ENCODE data around the gene ITPRIP.

Gene ITPRIP, protein sequence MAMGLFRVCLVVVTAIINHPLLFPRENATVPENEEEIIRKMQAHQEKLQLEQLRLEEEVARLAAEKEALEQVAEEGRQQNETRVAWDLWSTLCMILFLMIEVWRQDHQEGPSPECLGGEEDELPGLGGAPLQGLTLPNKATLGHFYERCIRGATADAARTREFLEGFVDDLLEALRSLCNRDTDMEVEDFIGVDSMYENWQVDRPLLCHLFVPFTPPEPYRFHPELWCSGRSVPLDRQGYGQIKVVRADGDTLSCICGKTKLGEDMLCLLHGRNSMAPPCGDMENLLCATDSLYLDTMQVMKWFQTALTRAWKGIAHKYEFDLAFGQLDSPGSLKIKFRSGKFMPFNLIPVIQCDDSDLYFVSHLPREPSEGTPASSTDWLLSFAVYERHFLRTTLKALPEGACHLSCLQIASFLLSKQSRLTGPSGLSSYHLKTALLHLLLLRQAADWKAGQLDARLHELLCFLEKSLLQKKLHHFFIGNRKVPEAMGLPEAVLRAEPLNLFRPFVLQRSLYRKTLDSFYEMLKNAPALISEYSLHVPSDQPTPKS

DNA sequence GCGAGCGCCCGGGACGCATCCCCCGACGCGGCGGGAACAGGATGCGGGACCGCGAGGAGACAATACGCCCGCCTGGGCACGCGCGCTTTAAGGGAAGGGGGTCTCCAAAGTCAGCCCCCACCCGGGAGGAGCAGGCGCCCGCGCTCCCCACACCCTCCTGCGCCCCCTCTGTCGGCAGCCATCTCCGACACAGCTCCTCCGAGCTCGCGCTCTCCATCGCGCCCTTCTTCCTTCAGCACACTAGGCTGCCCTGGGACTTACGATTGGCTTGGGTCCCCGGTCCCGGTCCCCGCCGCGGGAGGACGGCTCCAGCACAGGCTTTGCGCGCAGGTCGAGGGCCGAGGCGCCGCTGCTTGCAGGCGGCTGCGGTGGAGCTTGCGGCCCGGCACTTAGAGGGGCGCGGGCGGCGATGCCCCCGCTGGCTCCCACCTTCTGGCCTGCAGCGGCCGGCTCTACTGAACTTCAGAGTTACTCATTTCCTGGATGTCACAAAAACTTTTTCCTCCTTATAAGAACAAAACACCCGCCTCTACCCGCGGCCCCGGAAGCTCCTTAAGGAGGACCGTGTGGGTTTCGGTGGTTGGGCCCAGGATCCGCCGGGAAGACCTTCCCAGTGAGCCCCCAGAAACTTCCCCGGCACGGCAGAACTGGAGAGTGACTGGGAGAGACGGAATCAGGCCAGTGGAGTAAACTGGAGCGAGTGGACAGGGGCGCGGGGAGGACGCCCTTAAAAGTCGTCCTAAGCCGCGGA is at the start of gene ITPRIP:
Gene ITPRIP, minus strand, starts transcription at position 481 of the 751 bp plus-strand sequence. CDS start 22,414 bp downstream, outside the sequence.
- TF ChIP-seq, protein P1, sequence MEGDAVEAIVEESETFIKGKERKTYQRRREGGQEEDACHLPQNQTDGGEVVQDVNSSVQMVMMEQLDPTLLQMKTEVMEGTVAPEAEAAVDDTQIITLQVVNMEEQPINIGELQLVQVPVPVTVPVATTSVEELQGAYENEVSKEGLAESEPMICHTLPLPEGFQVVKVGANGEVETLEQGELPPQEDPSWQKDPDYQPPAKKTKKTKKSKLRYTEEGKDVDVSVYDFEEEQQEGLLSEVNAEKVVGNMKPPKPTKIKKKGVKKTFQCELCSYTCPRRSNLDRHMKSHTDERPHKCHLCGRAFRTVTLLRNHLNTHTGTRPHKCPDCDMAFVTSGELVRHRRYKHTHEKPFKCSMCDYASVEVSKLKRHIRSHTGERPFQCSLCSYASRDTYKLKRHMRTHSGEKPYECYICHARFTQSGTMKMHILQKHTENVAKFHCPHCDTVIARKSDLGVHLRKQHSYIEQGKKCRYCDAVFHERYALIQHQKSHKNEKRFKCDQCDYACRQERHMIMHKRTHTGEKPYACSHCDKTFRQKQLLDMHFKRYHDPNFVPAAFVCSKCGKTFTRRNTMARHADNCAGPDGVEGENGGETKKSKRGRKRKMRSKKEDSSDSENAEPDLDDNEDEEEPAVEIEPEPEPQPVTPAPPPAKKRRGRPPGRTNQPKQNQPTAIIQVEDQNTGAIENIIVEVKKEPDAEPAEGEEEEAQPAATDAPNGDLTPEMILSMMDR (IDR thresholded peaks at IDR 0.05; ENCODE audit: poor library complexity, severe bottlenecking) = peak; percentile 19
- no peaks in the 10 kb centered on the region for H3K9me3 ChIP-seq (ENCODE audit: severe bottlenecking)
- peaks cover 21% of the 10 kb centered on the region for H3K4me1 ChIP-seq (ENCODE audit: insufficient read depth, poor library complexity, severe bottlenecking)
- no peak for DNase-seq (ENCODE audit: low spot score)
- peak; percentile 60 for ATAC-seq (ENCODE audit: low read depth)
- peaks cover 7% of the 10 kb centered on the region for H3K36me3 ChIP-seq (ENCODE audit: low read depth)
- H3K27ac ChIP-seq (ENCODE audit: poor library complexity, severe bottlenecking) = peak within 1 kb of the TSS; percentile 99
- no peaks in the 10 kb centered on the region for H3K27me3 ChIP-seq (ENCODE audit: insufficient read depth, poor library complexity, severe bottlenecking)
- peak within 1 kb of the TSS; percentile 91 for H3K4me3 ChIP-seq (ENCODE audit: severe bottlenecking)

DNA sequence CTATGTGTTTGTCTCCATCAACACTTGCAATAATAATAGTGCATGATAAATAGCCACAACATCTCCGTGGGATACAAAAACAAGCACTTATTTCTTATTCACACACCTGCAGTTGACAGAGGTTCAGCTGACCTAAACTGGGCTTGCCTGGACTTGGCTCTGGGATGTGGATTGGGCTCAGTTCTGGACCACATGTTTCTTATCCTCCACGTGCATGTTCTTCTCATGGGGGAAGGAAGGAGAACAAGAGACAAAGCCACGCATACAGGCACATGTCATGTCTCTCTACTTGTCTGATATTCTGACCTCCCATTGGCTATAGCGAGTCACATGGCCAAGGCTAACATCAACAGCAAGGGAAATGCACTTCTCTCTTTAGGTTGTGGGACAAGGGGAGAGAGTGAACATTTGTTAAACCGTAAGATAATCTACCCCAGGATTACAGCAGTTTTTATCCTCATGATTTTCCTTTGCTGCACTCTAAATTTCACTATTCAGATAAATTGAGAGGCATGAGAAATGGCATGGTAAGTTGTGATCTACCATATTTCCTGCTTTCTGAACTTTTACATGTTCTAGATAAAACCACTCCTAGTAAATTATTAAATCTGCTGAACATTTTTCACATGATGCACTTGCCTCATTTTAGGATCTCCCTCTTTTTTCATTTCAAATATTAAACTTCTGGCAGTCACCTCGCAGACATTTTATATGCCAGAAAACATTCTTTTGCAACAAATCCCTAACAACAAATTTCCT is 49.0 kb upstream of the ITPRIP start:
- no peak for ATAC-seq (ENCODE audit: low read depth)

DNA sequence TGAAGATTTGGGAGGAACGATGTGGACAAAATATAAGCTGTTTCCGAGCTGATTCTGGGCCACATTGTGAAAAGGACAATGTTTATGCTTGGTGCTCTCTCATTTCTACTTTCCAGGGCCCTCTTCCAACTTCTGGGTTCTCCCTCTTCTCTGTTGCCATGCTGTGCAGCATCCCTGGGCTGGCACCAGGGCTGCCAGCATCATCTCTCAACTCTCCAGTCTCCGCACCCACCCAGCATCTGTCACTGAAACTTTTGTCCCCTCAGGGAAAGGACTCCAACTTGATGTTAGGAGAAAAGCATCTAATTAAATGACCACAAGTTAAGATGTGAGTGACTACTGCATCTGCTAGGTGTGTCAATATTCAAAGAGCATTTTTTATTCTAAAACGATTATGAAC is 42.1 kb upstream of the ITPRIP start:
- Histone ChIP-seq H3K36me3 (ENCODE audit: low read depth) (no peaks in the 10 kb centered on the region), H3K4me1 (ENCODE audit: insufficient read depth, poor library complexity, severe bottlenecking) (no peaks in the 10 kb centered on the region), H3K27me3 (ENCODE audit: insufficient read depth, poor library complexity, severe bottlenecking) (peaks cover 3% of the 10 kb centered on the region), H3K27ac (ENCODE audit: poor library complexity, severe bottlenecking) (no peak overlapping the region), H3K9me3 (ENCODE audit: severe bottlenecking) (no peaks in the 10 kb centered on the region), H3K4me3 (ENCODE audit: severe bottlenecking) (no peak overlapping the region)
- DNase-seq (ENCODE audit: low spot score) (no peak), ATAC-seq (ENCODE audit: low read depth) (no peak)
- TF ChIP-seq, protein P1 (IDR thresholded peaks at IDR 0.05; ENCODE audit: poor library complexity, severe bottlenecking) = no peak

More for the DNA sequence above, 49.0 kb upstream of the ITPRIP start:
- TF ChIP-seq, protein P1 (IDR thresholded peaks at IDR 0.05; ENCODE audit: poor library complexity, severe bottlenecking) = no peak
- Histone ChIP-seq H3K27me3 (ENCODE audit: insufficient read depth, poor library complexity, severe bottlenecking) (no peaks in the 10 kb centered on the region), H3K36me3 (ENCODE audit: low read depth) (no peaks in the 10 kb centered on the region), H3K4me1 (ENCODE audit: insufficient read depth, poor library complexity, severe bottlenecking) (peaks cover 9% of the 10 kb centered on the region), H3K4me3 (ENCODE audit: severe bottlenecking) (no peak overlapping the region), H3K27ac (ENCODE audit: poor library complexity, severe bottlenecking) (no peak overlapping the region), H3K9me3 (ENCODE audit: severe bottlenecking) (no peaks in the 10 kb centered on the region)
- no peak for DNase-seq (ENCODE audit: low spot score)

DNA sequence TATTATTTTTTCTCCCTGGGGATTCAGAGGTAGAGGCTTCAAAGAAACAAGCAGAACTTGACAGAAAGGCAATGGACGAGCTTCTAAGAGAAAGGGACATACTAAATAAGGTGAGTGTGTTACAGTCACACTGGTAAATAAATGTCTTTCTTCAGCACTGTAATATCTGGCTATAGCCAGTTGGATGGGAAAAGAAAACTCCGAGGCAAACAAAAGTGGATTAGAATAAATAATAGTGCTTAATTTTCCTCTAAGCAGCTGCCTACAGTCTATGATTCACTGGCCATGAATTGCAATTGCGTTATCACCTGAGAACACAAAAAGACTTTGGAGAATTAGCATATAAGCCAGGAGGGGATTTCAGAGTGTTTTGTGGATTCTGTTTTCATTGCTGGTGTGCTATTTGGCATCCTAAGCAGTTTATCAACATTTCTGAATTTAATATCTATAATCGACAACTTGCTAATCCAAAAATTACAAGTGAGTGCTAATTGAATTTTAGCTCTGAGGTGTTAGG is 38.6 kb upstream of the ITPRIP start:
- DNase-seq (ENCODE audit: low spot score) (no peak), ATAC-seq (ENCODE audit: low read depth) (0 out of 3 replicates have a peak, but pooled peaks have one; percentile 31)
- TF ChIP-seq, protein P1 (IDR thresholded peaks at IDR 0.05; ENCODE audit: poor library complexity, severe bottlenecking) = no peak
- no peaks in the 10 kb centered on the region for H3K4me1 ChIP-seq (ENCODE audit: insufficient read depth, poor library complexity, severe bottlenecking)
- H3K4me3 ChIP-seq (ENCODE audit: severe bottlenecking) = no peak overlapping the region
- H3K27me3 ChIP-seq (ENCODE audit: insufficient read depth, poor library complexity, severe bottlenecking) = peaks cover 10% of the 10 kb centered on the region
- no peak overlapping the region for H3K27ac ChIP-seq (ENCODE audit: poor library complexity, severe bottlenecking)
- H3K36me3 ChIP-seq (ENCODE audit: low read depth) = no peaks in the 10 kb centered on the region
- peaks cover 2% of the 10 kb centered on the region for H3K9me3 ChIP-seq (ENCODE audit: severe bottlenecking)

Data from RWPE2 (cell line).